Endodermal cell (in vitro differentiated cells): Measurements from ENCODE around the gene FFAR4. TPM values are rescaled to one million over a fixed set of nuclear protein-coding genes. Genes with fewer than 3 reads are reported as not detected.

Experiments used
- DNase-seq: peaks from one replicate; pipeline ENCODE4 v3.0.0-alpha.2; 2017
- H3K27ac ChIP-seq: 2 replicates; pipeline ENCODE4 v1.5.1; 2013; ENCODE audit warnings: mild to moderate bottlenecking, low read depth, low read length, moderate library complexity
- H3K27me3 ChIP-seq: 2 replicates; pipeline ENCODE4 v1.6.1; 2013; ENCODE audit warnings: mild to moderate bottlenecking, low read length, moderate library complexity; ENCODE audit not compliant: insufficient read depth, control insufficient read depth, poor library complexity, severe bottlenecking
- H3K36me3 ChIP-seq: 2 replicates; pipeline ENCODE4 v1.7.0; 2013; ENCODE audit warnings: mild to moderate bottlenecking, low read length, moderate library complexity; ENCODE audit not compliant: control insufficient read depth, insufficient read depth
- H3K4me1 ChIP-seq: one replicate; pipeline ENCODE4 v1.7.0; 2013; ENCODE audit warnings: low read length; ENCODE audit not compliant: control insufficient read depth, insufficient read depth
- H3K4me3 ChIP-seq: 2 replicates; pipeline ENCODE4 v1.5.1; 2013; ENCODE audit warnings: mild to moderate bottlenecking, low read length, moderate library complexity
- H3K9ac ChIP-seq: 2 replicates; pipeline ENCODE4 v1.6.1; 2013; ENCODE audit warnings: mild to moderate bottlenecking, low read length, moderate library complexity; ENCODE audit not compliant: poor library complexity, severe bottlenecking; ENCODE audit errors: extremely low read depth
- H3K9me3 ChIP-seq: 2 replicates; pipeline ENCODE4 v1.6.1; 2013; ENCODE audit warnings: mild to moderate bottlenecking, low read length, moderate library complexity; ENCODE audit not compliant: control insufficient read depth
- H3K27ac Mint-ChIP-seq: 2 replicates; pipeline ENCODE4 v1.8.0; 2020; ENCODE audit warnings: mixed read lengths
- H3K27me3 Mint-ChIP-seq: 2 replicates; pipeline ENCODE4 v1.8.0; 2021; ENCODE audit warnings: mild to moderate bottlenecking, mixed read lengths; ENCODE audit not compliant: insufficient read depth
- H3K36me3 Mint-ChIP-seq: 2 replicates; pipeline ENCODE4 v1.8.0; 2020; ENCODE audit warnings: low read depth, mixed read lengths
- H3K4me1 Mint-ChIP-seq: 2 replicates; pipeline ENCODE4 v1.8.0; 2020; ENCODE audit warnings: mixed read lengths
- H3K4me3 Mint-ChIP-seq: 2 replicates; pipeline ENCODE4 v1.8.0; 2020; ENCODE audit warnings: mild to moderate bottlenecking, moderate library complexity, mixed read lengths
- H3K9me3 Mint-ChIP-seq: 2 replicates; pipeline ENCODE4 v1.8.0; 2020; ENCODE audit warnings: mild to moderate bottlenecking, mixed read lengths
- WGBS, 2 experiments: methylation state at CpG; one replicate each; pipeline versions ENCODE4 v1.1.5 to v1.1.7; 2013; ENCODE audit warnings: missing lambda C conversion rate in 2 of 2, mixed read lengths in 1 of 2; ENCODE audit not compliant: insufficient coverage in 1 of 2, insufficient read length in 1 of 2; 5-methylcytosine and 5-hydroxymethylcytosine counted together
- total RNA-seq, 2 donors: library from RNA; stranded (reverse); fragmentation: NEBNext Ultra II Directional in 1 of 2; extraction: Animal tissue kit (Norgen Biotek cat#: 25700) in 1 of 2; gene quantifications; 2 replicates in 1 of 2; 3 replicates in 1 of 2; pipeline ENCODE4 v1.2.1, GENCODE V29; 2021
- TF ChIP-seq, protein P1 (sequence below): fragments of 200-600 bp; sonication (generic); conservative IDR thresholded peaks from 2 replicates; pipeline ENCODE4 v1.5.0; 2021; ENCODE audit warnings: antibody characterized with exemption, mild to moderate bottlenecking

FFAR4 gene
- total RNA-seq, 2 donors from 2014 or later = not detected

- Mint-ChIP-seq H3K4me1 (peaks cover 4% of the 10 kb centered on the region), H3K9me3 (no peaks in the 10 kb centered on the region), H3K27me3 (peaks cover 8% of the 10 kb centered on the region), H3K27ac (no peak overlapping the region), H3K4me3 (no peak overlapping the region), H3K36me3 (no peaks in the 10 kb centered on the region)
- no peaks in the 10 kb centered on the region for H3K9me3 ChIP-seq
- no peaks in the 10 kb centered on the region for H3K27me3 ChIP-seq
- peak; percentile 4 for DNase-seq
- 80 to 100% methylated on average over 1 of the region's 3 CpGs for WGBS, 2 experiments
- no peaks in the 10 kb centered on the region for H3K36me3 ChIP-seq
- H3K27ac ChIP-seq = no peak overlapping the region
- H3K4me3 ChIP-seq = no peak overlapping the region
- no peaks in the 10 kb centered on the region for H3K4me1 ChIP-seq
- H3K9ac ChIP-seq = no peak overlapping the region
- TF ChIP-seq, protein P1, sequence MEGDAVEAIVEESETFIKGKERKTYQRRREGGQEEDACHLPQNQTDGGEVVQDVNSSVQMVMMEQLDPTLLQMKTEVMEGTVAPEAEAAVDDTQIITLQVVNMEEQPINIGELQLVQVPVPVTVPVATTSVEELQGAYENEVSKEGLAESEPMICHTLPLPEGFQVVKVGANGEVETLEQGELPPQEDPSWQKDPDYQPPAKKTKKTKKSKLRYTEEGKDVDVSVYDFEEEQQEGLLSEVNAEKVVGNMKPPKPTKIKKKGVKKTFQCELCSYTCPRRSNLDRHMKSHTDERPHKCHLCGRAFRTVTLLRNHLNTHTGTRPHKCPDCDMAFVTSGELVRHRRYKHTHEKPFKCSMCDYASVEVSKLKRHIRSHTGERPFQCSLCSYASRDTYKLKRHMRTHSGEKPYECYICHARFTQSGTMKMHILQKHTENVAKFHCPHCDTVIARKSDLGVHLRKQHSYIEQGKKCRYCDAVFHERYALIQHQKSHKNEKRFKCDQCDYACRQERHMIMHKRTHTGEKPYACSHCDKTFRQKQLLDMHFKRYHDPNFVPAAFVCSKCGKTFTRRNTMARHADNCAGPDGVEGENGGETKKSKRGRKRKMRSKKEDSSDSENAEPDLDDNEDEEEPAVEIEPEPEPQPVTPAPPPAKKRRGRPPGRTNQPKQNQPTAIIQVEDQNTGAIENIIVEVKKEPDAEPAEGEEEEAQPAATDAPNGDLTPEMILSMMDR = peak; percentile 5
Measured at GRCh38 chr10:93552780-93553179, 13.7 kb upstream of the FFAR4 start.

- Mint-ChIP-seq H3K9me3 (no peaks in the 10 kb centered on the region), H3K36me3 (no peaks in the 10 kb centered on the region), H3K27me3 (peaks cover 9% of the 10 kb centered on the region), H3K4me1 (peaks cover 4% of the 10 kb centered on the region), H3K27ac (no peak overlapping the region), H3K4me3 (no peak overlapping the region)
- WGBS, 2 experiments = 92 to 93% methylated on average over 4 to 8 of the region's 8 CpGs
- H3K4me1 ChIP-seq = no peaks in the 10 kb centered on the region
- H3K27ac ChIP-seq = no peak overlapping the region
- TF ChIP-seq, protein P1 = no peak
- H3K27me3 ChIP-seq = no peaks in the 10 kb centered on the region
- H3K36me3 ChIP-seq = no peaks in the 10 kb centered on the region
- H3K9ac ChIP-seq = no peak overlapping the region
- peak; percentile 38 for DNase-seq
- no peak overlapping the region for H3K4me3 ChIP-seq
- H3K9me3 ChIP-seq = no peaks in the 10 kb centered on the region
Measured at GRCh38 chr10:93553482-93554315, 12.8 kb upstream of the FFAR4 start.

DNA sequence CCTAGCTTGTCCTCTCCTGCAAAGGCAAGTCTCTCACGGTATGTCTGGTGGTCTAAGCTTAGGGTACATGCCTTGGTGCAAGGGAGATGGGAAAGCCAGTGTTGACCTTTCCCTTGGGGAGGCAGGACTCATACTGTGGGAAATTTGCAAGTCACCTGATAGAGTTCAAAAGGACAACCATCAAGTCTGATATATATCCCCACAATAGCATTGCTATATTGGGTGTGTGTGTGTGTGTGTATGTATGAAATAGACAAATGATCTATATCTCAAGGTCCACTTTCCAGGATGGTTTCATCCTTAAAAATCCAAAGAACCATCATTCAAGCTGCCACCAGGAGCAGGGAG, 12.2 kb upstream of the FFAR4 start:
- no peak for DNase-seq
- H3K9me3 Mint-ChIP-seq = peaks cover under 1% of the 10 kb centered on the region
- H3K27me3 Mint-ChIP-seq = peaks cover 9% of the 10 kb centered on the region
- TF ChIP-seq, protein P1 = no peak
- H3K27ac Mint-ChIP-seq = no peak overlapping the region
- H3K36me3 ChIP-seq = no peaks in the 10 kb centered on the region
- 91 to 100% methylated on average over 1 of the region's 1 CpG for WGBS, 2 experiments
- H3K4me1 ChIP-seq = no peaks in the 10 kb centered on the region
- no peak overlapping the region for H3K27ac ChIP-seq
- H3K27me3 ChIP-seq = no peaks in the 10 kb centered on the region
- H3K36me3 Mint-ChIP-seq = no peaks in the 10 kb centered on the region
- peaks cover 4% of the 10 kb centered on the region for H3K4me1 Mint-ChIP-seq
- H3K4me3 ChIP-seq = no peak overlapping the region
- no peak overlapping the region for H3K9ac ChIP-seq
- H3K9me3 ChIP-seq = no peaks in the 10 kb centered on the region
- H3K4me3 Mint-ChIP-seq = no peak overlapping the region
